Measurements from ENCODE around the gene RPS6KC1. TPM values are rescaled to one million over a fixed set of nuclear protein-coding genes. Genes with fewer than 3 reads are reported as not detected.

Gene RPS6KC1
- total RNA-seq, 2 experiments from 2014 or later, result 9.4 to 10.7 TPM

DNA sequence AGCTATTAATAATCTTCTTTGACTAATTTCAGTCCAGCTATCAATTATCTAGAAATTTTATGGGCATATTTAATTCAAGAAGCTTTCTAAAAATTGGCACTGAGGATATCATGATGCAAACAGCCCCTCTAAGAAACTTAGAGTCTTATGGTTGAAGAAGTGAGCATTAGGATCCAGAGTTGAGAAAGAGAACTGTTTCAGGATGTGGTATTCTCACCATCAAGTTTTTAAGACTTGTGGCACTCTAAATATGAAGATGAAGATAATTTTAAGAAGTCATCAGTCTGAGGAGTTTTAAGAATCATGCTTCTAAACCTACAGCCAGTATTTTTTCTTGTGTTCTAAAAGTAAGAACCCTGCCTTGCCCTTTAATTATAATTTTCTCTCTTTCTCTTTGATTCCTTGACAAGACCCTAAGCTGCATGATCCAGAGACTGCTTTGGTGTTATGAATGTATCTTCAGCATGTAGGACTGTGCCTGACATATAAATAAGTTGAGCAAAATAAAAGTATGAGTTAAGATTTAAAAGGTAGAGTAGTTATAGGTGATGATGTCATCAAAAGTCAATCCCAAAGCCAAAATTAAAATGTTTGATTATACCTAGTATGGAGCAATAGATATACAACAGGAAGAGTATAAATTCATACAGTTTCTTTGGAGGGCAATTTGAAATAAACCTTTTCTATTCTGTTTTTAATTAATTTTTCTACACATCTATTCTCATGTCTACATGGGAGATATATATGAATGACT lies 39.1 kb downstream of the RPS6KC1 start:
- intact Hi-C loops (cut with micrococcal nuclease; ENCODE audit: unreplicated experiment), result no loop called here
- Histone ChIP-seq H3K27ac (ENCODE audit: low read depth, low read length, poor library complexity, severe bottlenecking) (no peak overlapping the region), H3K4me2 (ENCODE audit: low read length) (no peak overlapping the region), H3K9me3 (ENCODE audit: low read length) (no peaks in the 10 kb centered on the region), H3K36me3 (ENCODE audit: insufficient read depth, low read length) (no peaks in the 10 kb centered on the region), H3K9me2 (ENCODE audit: insufficient read depth, low read length) (no peaks in the 10 kb centered on the region), H3K4me3 (ENCODE audit: low read depth, low read length, poor library complexity, severe bottlenecking) (no peak overlapping the region), H3K79me2 (ENCODE audit: insufficient read depth, low read depth, low read length) (no peaks in the 10 kb centered on the region), H4K20me1 (ENCODE audit: insufficient read depth, low read length) (no peaks in the 10 kb centered on the region), H2AFZ (ENCODE audit: low read length) (no peak overlapping the region), H3K4me1 (ENCODE audit: insufficient read depth, low read length, poor library complexity, severe bottlenecking) (no peaks in the 10 kb centered on the region)
- no peak for DNase-seq (ENCODE audit: low spot score)
- no TSS peak for BruUV-seq (replicated peaks)
- CTCF ChIA-PET (ENCODE audit: unreplicated experiment), result no interaction called here
- TF ChIP-seq, protein P1, sequence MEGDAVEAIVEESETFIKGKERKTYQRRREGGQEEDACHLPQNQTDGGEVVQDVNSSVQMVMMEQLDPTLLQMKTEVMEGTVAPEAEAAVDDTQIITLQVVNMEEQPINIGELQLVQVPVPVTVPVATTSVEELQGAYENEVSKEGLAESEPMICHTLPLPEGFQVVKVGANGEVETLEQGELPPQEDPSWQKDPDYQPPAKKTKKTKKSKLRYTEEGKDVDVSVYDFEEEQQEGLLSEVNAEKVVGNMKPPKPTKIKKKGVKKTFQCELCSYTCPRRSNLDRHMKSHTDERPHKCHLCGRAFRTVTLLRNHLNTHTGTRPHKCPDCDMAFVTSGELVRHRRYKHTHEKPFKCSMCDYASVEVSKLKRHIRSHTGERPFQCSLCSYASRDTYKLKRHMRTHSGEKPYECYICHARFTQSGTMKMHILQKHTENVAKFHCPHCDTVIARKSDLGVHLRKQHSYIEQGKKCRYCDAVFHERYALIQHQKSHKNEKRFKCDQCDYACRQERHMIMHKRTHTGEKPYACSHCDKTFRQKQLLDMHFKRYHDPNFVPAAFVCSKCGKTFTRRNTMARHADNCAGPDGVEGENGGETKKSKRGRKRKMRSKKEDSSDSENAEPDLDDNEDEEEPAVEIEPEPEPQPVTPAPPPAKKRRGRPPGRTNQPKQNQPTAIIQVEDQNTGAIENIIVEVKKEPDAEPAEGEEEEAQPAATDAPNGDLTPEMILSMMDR (conservative IDR thresholded peaks at IDR 0.05; ENCODE audit: low read length), result no peak
- no peak for TF ChIP-seq EZH2phosphoT487 (IDR thresholded peaks at IDR 0.05; ENCODE audit: borderline replicate concordance, low read depth, low read length)
- POLR2A ChIA-PET, result interaction anchor here (1.3 kb wide), 1 partner anchor 13 kb away, joined by 3 read pairs; no protein-coding TSS in a partner anchor

DNA sequence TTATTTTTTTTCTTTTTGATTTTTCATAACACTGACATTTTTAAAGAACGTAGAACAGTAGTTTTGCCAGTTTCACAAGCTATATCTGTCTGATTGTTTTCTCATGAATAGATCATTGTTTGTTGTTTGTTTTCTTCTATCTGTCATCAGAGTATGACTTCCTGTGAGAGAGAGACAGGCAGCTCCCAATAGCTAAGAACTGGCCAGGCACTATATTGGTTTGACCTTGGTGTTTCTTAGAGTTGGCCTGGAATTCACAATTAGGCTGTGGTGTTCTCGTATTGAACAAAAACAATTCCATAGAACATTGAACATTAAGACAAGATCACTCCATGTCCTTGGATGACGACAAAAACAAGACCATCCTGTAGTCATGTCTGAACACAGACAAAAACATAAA lies 43.4 kb downstream of the RPS6KC1 start:
- TF ChIP-seq, protein P1 (conservative IDR thresholded peaks at IDR 0.05; ENCODE audit: low read length), result no peak
- no peak for TF ChIP-seq EZH2phosphoT487 (IDR thresholded peaks at IDR 0.05; ENCODE audit: borderline replicate concordance, low read depth, low read length)
- CTCF ChIA-PET (ENCODE audit: unreplicated experiment), result no interaction called here

DNA sequence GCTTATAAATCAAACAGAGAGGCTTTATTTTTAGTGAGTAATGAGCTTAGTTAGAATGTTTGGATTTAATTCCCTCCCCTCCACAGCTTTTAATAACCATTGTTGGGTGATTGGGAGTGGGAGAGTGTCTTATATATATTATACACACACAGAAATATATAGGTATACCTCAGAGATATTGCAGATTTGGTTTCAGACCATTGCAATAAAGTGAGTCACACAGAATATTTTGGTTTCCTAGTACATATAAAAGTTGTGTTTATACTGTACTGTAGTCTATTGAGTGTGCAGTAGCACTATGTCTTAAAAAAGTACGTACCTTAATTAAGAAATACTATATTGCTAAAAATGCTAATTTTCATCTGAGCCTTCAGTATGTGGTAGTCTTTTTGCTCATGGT lies 44.4 kb downstream of the RPS6KC1 start:
- Histone ChIP-seq H4K20me1 (ENCODE audit: insufficient read depth, low read length) (no peaks in the 10 kb centered on the region), H3K9me3 (ENCODE audit: low read length) (no peaks in the 10 kb centered on the region), H3K4me1 (ENCODE audit: insufficient read depth, low read length, poor library complexity, severe bottlenecking) (no peaks in the 10 kb centered on the region), H2AFZ (ENCODE audit: low read length) (no peak overlapping the region), H3K9me2 (ENCODE audit: insufficient read depth, low read length) (no peaks in the 10 kb centered on the region), H3K4me2 (ENCODE audit: low read length) (no peak overlapping the region), H3K27ac (ENCODE audit: low read depth, low read length, poor library complexity, severe bottlenecking) (no peak overlapping the region), H3K36me3 (ENCODE audit: insufficient read depth, low read length) (no peaks in the 10 kb centered on the region), H3K79me2 (ENCODE audit: insufficient read depth, low read depth, low read length) (no peaks in the 10 kb centered on the region), H3K4me3 (ENCODE audit: low read depth, low read length, poor library complexity, severe bottlenecking) (no peak overlapping the region)
- BruUV-seq (replicated peaks), result no TSS peak
- CTCF ChIA-PET (ENCODE audit: unreplicated experiment), result no interaction called here
- intact Hi-C loops (cut with micrococcal nuclease; ENCODE audit: unreplicated experiment), result no loop called here
- TF ChIP-seq, protein P1 (conservative IDR thresholded peaks at IDR 0.05; ENCODE audit: low read length), result no peak
- TF ChIP-seq EZH2phosphoT487 (IDR thresholded peaks at IDR 0.05; ENCODE audit: borderline replicate concordance, low read depth, low read length), result no peak
- POLR2A ChIA-PET, result interaction anchor here (0.8 to 0.9 kb wide), 3 partner anchors 19 to 59 kb away, joined by 3 to 4 read pairs (median 4); no protein-coding TSS in a partner anchor
- no peak for DNase-seq (ENCODE audit: low spot score)

More for the DNA sequence above, 43.4 kb downstream of the RPS6KC1 start:
- H3K9me3 ChIP-seq (ENCODE audit: low read length), result no peaks in the 10 kb centered on the region
- H4K20me1 ChIP-seq (ENCODE audit: insufficient read depth, low read length), result no peaks in the 10 kb centered on the region
- no peak overlapping the region for H3K4me2 ChIP-seq (ENCODE audit: low read length)
- H3K4me1 ChIP-seq (ENCODE audit: insufficient read depth, low read length, poor library complexity, severe bottlenecking), result no peaks in the 10 kb centered on the region
- no peak overlapping the region for H2AFZ ChIP-seq (ENCODE audit: low read length)
- DNase-seq (ENCODE audit: low spot score), result no peak
- H3K27ac ChIP-seq (ENCODE audit: low read depth, low read length, poor library complexity, severe bottlenecking), result no peak overlapping the region
- intact Hi-C loops (cut with micrococcal nuclease; ENCODE audit: unreplicated experiment), result no loop called here
- no peaks in the 10 kb centered on the region for H3K9me2 ChIP-seq (ENCODE audit: insufficient read depth, low read length)
- no peaks in the 10 kb centered on the region for H3K79me2 ChIP-seq (ENCODE audit: insufficient read depth, low read depth, low read length)
- no TSS peak for BruUV-seq (replicated peaks)
- no peaks in the 10 kb centered on the region for H3K36me3 ChIP-seq (ENCODE audit: insufficient read depth, low read length)
- H3K4me3 ChIP-seq (ENCODE audit: low read depth, low read length, poor library complexity, severe bottlenecking), result no peak overlapping the region
- POLR2A ChIA-PET, result interaction anchor here (0.5 to 0.7 kb wide), 2 partner anchors 9 to 27 kb away, joined by 3 to 4 read pairs; no protein-coding TSS in a partner anchor
